GM18498 (cell line): Measurements from ENCODE around the gene GNPAT.

Experiments
- ATAC-seq: cut with Tn5 transposase; IDR thresholded peaks from one replicate; pipeline ENCODE4 v1.9.1; 2021; ENCODE audit warnings: mild to moderate bottlenecking, moderate library complexity; ENCODE audit not compliant: unreplicated experiment

Gene GNPAT

GRCh38 chr1:231313661-231314060 lies 72.6 kb downstream of the GNPAT start:
- no peak for ATAC-seq

DNA sequence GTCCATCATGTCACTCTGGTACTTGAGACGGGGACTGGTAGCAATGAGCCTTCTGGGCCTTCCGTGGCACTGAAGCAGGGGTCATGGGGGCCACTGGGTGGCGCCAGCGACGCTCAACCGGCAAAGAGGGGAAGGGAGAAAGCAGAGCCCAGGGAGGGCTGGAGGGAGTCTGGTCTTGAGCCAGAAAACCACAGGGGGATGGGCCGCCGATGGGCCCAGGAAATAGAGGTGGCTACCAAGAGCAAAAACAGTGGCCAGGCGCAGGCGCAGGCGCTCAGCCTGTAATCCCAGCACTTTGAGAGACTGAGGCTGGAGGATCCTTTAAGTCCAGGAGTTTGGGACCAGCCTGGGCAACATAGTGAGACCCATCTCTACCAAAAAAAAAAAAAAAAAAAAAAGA lies 74.9 kb downstream of the GNPAT start:
- ATAC-seq, result peak; percentile 76

DNA sequence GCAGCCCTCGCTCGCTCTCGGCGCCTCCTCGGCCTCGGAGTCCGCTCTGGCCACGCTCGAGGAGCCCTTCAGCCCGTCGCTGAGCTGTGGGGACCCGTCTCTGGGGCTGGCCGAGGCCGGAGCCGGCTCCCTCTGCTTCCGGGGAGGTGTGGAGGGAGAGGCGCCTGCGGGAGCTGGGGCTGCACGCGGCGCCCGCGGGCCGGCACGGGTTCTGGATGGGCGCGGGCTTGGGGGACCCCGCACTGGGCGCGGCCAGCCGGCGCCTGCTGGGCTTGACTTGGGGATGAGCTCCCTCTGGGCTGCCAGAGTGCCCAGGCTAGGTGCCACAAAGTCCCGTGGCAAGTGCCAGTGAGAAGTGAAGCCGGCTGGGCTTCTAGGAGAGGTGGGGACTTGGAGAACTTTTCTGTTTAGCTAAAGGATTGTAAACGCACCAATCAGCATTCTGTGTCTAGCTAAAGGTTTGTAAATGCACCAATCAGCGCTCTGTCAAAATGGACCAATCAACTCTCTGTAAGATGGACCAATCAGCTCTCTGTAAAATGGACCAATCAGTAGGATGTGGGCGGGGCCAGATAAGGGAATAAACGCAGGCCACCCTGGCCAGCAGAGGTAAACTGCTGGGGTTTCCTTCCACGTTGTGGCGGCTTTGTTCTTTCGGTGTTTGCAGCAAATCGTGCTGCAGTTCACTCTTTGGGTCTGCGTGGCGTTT lies 76.4 kb downstream of the GNPAT start:
- no peak for ATAC-seq

DNA sequence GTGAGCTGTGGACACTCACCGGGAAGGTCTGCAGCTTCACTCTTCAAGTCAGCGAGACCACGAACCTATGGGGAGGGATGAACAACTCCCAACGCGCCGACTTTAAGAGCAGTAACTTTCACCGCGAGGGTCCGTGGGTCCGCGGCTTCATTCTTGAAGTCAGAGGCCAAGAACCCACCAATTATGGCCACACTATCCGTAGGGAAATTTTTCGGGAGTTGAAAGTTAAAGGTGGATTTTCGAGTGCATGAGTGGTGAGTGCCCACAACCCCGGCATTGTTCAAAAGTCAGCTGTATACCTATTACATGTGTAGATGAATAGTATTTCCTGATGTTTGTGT lies 77.0 kb downstream of the GNPAT start:
- no peak for ATAC-seq

GRCh38 chr1:231318568-231318967 lies 77.6 kb downstream of the GNPAT start:
- no peak for ATAC-seq

DNA sequence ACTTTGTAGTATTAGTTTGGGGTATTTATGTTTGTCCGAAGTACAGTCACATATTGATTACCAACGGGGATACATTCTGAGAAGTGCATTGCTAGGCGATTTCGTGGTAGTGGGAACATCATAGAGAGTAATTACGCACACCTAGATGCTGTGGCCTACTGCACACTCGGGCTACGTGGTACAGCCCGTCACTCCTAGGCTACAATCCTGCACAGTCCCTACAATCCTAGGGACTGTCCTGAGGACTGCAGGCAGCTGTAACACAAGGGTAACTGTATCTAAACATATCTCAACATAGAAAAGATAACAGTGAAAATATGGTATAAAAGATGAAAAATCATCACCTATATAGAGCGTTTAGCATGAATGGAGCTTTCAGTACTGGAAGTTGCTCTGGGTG lies 78.1 kb downstream of the GNPAT start:
- ATAC-seq, result no peak

GRCh38 chr1:231322880-231323530 lies 82.0 kb downstream of the GNPAT start:
- no peak for ATAC-seq

GRCh38 chr1:231324660-231325059 lies 83.6 kb downstream of the GNPAT start:
- ATAC-seq, result no peak

DNA sequence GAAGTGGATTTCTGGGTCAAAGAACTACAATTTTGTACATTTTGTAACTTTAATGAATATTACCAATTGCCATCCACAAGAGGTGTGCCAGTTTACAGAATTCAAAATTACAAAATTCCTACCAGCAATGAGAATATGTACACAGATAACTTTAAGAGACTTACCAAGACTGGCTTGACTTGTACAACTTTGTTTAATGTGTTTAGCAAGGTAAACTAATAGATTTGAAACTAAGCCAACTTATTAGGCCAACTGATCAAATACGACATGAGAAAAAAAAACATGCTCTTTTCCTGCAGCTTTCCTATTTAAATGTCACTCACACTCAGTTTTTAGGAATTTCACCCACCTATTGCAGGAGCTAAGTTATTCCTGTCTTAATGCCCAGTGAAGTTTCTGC lies 85.2 kb downstream of the GNPAT start:
- ATAC-seq, result no peak
